Left lung (tissue), 10 donors: ENCODE measurements around the gene SLC22A9. TPM values are rescaled to one million over a fixed set of nuclear protein-coding genes. Genes with fewer than 3 reads are reported as not detected.
"Not testable (repeated sequence)": the region's sequence is repeated elsewhere in the genome, so short reads cannot be mapped to it uniquely, and the experiment has no call there.

Experiments
- ATAC-seq: fragments of 200-7000 bp; cut with Tn5 transposase; one replicate; pipeline ENCODE4 v1.9.1; 2020; ENCODE audit warnings: moderate library complexity
- DNase-seq, 4 donors: peaks; one replicate each; pipeline ENCODE4 v3.0.0-alpha.2; 2013 to 2020
- H3K27ac ChIP-seq, 2 donors: fragments of 200-600 bp; sonication (generic) in 1 of 2; one replicate each; pipeline versions ENCODE4 v1.5.0 to v1.8.0; 2020 to 2021
- H3K27me3 ChIP-seq, 2 donors: fragments of 200-600 bp; sonication (generic) in 1 of 2; one replicate each; pipeline versions ENCODE4 v1.5.0 to v1.8.0; 2020 to 2021
- H3K36me3 ChIP-seq, 2 donors: fragments of 200-600 bp; sonication (generic) in 1 of 2; one replicate each; pipeline versions ENCODE4 v1.5.0 to v1.8.0; 2020 to 2021
- H3K4me1 ChIP-seq, 2 donors: fragments of 200-600 bp; one replicate each; pipeline ENCODE4 v1.8.0; 2021
- H3K4me3 ChIP-seq, 2 donors: fragments of 200-600 bp; sonication (generic) in 1 of 2; one replicate each; pipeline versions ENCODE4 v1.5.0 to v1.8.0; 2020 to 2021; ENCODE audit warnings: mild to moderate bottlenecking in 1 of 2
- H3K9me3 ChIP-seq, 2 donors: fragments of 200-600 bp; sonication (generic) in 1 of 2; one replicate each; pipeline versions ENCODE4 v1.5.0 to v1.8.0; 2020 to 2021
- CTCF ChIP-seq, 2 donors: fragments of 200-600 bp; sonication (generic) in 1 of 2; IDR thresholded peaks; one replicate each; pipeline versions ENCODE4 v1.5.0 to v1.8.0; 2021; ENCODE audit warnings: antibody characterized with exemption in 2 of 2
- intact Hi-C, 2 donors: fragments of 100-400 bp; cut with DNase I; formaldehyde crosslinking; loops; one replicate each; pipeline versions ENCODE4 v1.11.2 to v1.14.2; 2022
- polyA plus RNA-seq, 6 donors: library from polyadenylated mRNA; unstranded; fragments of 120-200 nt; gene quantifications; one replicate each; pipeline ENCODE4 v1.2.1, GENCODE V29; 2013; ENCODE audit not compliant: insufficient read length in 6 of 6
- total RNA-seq, 2 donors: library from RNA; stranded (reverse); fragmentation: NEBNext Ultra II Directional; extraction: Animal tissue kit (Norgen Biotek cat#: 25700); gene quantifications; one replicate each; pipeline ENCODE4 v1.2.1, GENCODE V29; 2021
- donor health status: DM: no; HTN: yes; CAD: no.
- donor health status: DM: no; HTN: no; CAD: no.

Gene SLC22A9
- total and polyA plus RNA-seq, 8 donors: 0.07 to 0.14 (median 0.09) TPM; not detected in 2

GRCh38 chr11:63417174-63417852 lies 47.7 kb downstream of the SLC22A9 start:
- H3K27me3 ChIP-seq: no peaks in the 10 kb centered on the region
- no peak for ATAC-seq
- intact Hi-C loops: no loop called here
- TF ChIP-seq CTCF (IDR thresholded peaks at IDR 0.05): no peak
- no peak overlapping the region for H3K27ac ChIP-seq
- no peak for DNase-seq
- H3K36me3 ChIP-seq: no peaks in the 10 kb centered on the region
- no peaks in the 10 kb centered on the region for H3K4me1 ChIP-seq
- no peak overlapping the region for H3K4me3 ChIP-seq
- peaks cover 0 to 3% of the 10 kb centered on the region in 2 donors for H3K9me3 ChIP-seq

GRCh38 chr11:63427971-63428508 lies 58.5 kb downstream of the SLC22A9 start:
- DNase-seq (no peak), ATAC-seq (no peak)
- TF ChIP-seq CTCF (IDR thresholded peaks at IDR 0.05): no peak
- intact Hi-C loops: no loop called here
- Histone ChIP-seq H3K27ac (no peak overlapping the region), H3K4me1 (no peaks in the 10 kb centered on the region), H3K4me3 (no peak overlapping the region), H3K27me3 (no peaks in the 10 kb centered on the region), H3K9me3 (no peaks in the 10 kb centered on the region), H3K36me3 (no peaks in the 10 kb centered on the region)

GRCh38 chr11:63430731-63431130 lies 61.1 kb downstream of the SLC22A9 start:
- DNase-seq, intact Hi-C loops: not testable (repeated sequence)

GRCh38 chr11:63435351-63435750 lies 65.8 kb downstream of the SLC22A9 start:
- H3K27me3 ChIP-seq, H3K4me1 ChIP-seq, H3K4me3 ChIP-seq, H3K36me3 ChIP-seq, ATAC-seq, intact Hi-C loops, H3K9me3 ChIP-seq, DNase-seq, H3K27ac ChIP-seq: not testable (repeated sequence)

More at GRCh38 chr11:63430731-63431130, 61.1 kb downstream of the SLC22A9 start:
- not testable (repeated sequence) for H3K27me3 ChIP-seq, H3K4me3 ChIP-seq, H3K36me3 ChIP-seq, H3K9me3 ChIP-seq, H3K4me1 ChIP-seq, ATAC-seq, H3K27ac ChIP-seq

GRCh38 chr11:63435831-63436230 lies 66.2 kb downstream of the SLC22A9 start:
- ATAC-seq, intact Hi-C loops, H3K4me3 ChIP-seq, H3K36me3 ChIP-seq, H3K4me1 ChIP-seq, H3K27ac ChIP-seq, H3K9me3 ChIP-seq, H3K27me3 ChIP-seq, DNase-seq: not testable (repeated sequence)

GRCh38 chr11:63443714-63444113 lies 74.1 kb downstream of the SLC22A9 start:
- H3K27ac ChIP-seq: no peak overlapping the region
- H3K9me3 ChIP-seq: no peaks in the 10 kb centered on the region
- no peak overlapping the region for H3K4me3 ChIP-seq
- intact Hi-C loops: no loop called here
- no peak for DNase-seq
- no peaks in the 10 kb centered on the region for H3K27me3 ChIP-seq
- no peaks in the 10 kb centered on the region for H3K36me3 ChIP-seq
- TF ChIP-seq CTCF (IDR thresholded peaks at IDR 0.05): no peak
- H3K4me1 ChIP-seq: no peaks in the 10 kb centered on the region
- ATAC-seq: no peak

- no peak overlapping the region for H3K4me3 ChIP-seq
- no peak for DNase-seq
- intact Hi-C loops: no loop called here
Observed at GRCh38 chr11:63444160-63444559, 74.6 kb downstream of the SLC22A9 start.

More at GRCh38 chr11:63444160-63444559, 74.6 kb downstream of the SLC22A9 start:
- H3K9me3 ChIP-seq: no peaks in the 10 kb centered on the region
- no peaks in the 10 kb centered on the region for H3K36me3 ChIP-seq
- ATAC-seq: no peak
- H3K4me1 ChIP-seq: no peaks in the 10 kb centered on the region
- TF ChIP-seq CTCF (IDR thresholded peaks at IDR 0.05): no peak
- no peaks in the 10 kb centered on the region for H3K27me3 ChIP-seq
- H3K27ac ChIP-seq: no peak overlapping the region
